Adipose tissue (tissue), 3 donors: Measurements from ENCODE around the gene KRTAP2-1. TPM values are rescaled to one million over a fixed set of nuclear protein-coding genes. Genes with fewer than 3 reads are reported as not detected.
"Not testable (repeated sequence)": the region's sequence is repeated elsewhere in the genome, so short reads cannot be mapped to it uniquely, and the experiment has no call there.

Source experiments
- H3K27ac ChIP-seq: one replicate; pipeline ENCODE4 v1.5.1; 2013; ENCODE audit warnings: low read depth, low read length
- WGBS, 3 donors: extraction: QIAGEN DNeasy Blood & Tissue Kit; methylation state at CpG; one replicate each; pipeline ENCODE4 v1.1.7; 2013; 5-methylcytosine and 5-hydroxymethylcytosine counted together
- polyA plus RNA-seq, 3 donors: library from polyadenylated mRNA; stranded (reverse); fragments of 200-250 nt; gene quantifications; one replicate each; pipeline ENCODE4 v1.2.3, GENCODE V29; 2013
- donor health status: healthy with polysubstance abuse.
- donor health status: Bipolar disorder and iron deficiency.
- donor health status: healthy.

The KRTAP2-1 gene
- polyA plus RNA-seq, 3 donors: not detected

DNA sequence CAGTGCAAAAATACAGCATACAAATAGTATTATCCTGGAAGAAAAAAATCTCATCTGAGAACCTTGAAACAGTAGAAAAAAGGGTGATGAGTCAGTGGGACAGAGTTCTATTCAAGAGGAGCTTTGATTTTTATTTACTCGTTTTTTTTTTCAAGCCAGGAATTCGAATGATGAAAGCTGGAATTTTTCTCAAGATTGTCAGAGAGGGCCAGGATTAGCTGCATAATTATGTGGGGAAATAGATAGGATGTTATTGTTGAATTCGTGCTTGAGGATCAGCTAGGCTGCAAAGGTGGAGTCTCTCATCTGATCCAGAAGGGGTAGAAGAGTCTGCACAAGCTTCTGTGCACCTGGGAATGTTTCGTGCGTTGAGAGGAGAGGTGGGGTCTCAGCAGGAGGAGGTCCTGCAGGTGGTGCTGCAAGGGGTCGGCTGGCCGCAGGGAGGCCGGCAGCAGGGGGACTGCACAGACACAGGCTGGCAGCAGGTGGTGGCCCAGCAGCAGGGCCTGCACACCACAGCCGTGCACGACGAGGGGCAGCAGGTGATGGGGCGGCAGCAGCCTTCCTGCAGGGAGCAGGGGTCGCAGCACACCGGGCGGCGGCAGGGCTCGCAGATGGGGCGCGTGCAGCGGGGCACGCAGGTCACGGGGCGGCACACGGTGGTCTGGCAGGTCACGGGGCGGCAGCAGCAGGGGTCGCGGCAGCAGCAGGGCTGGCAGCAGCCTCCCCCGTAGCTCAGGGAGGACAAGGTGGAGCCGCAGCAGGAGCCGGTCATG is 12.3 kb upstream of the KRTAP2-1 start:
- WGBS, 3 donors: 16 to 40% (median 38%) methylated on average over 9 to 10 of the region's 31 CpGs

DNA sequence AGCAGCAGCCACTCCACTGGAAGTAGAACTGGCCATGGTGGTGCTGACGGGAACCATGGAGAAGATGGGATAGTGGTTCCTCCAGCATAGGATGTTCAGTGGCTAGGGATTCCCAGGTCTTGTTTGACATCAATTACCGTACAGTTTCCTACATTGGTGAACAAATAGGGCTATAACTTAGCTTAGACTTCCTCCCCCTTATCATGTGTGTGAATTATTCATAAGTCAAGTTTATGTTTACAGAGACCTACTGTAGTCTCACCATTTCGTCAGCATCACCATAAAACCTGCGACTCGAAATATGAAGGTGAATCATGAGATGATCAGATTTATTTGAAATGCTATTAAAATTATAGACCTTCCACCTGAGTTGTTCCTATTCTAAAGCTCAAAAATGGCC is 11.6 kb upstream of the KRTAP2-1 start:
- WGBS, 3 donors: 78 to 92% (median 87%) methylated on average over 5 of the region's 5 CpGs
- no peak overlapping the region for H3K27ac ChIP-seq

More for the DNA sequence above, 12.3 kb upstream of the KRTAP2-1 start:
- H3K27ac ChIP-seq: not testable (repeated sequence)

DNA sequence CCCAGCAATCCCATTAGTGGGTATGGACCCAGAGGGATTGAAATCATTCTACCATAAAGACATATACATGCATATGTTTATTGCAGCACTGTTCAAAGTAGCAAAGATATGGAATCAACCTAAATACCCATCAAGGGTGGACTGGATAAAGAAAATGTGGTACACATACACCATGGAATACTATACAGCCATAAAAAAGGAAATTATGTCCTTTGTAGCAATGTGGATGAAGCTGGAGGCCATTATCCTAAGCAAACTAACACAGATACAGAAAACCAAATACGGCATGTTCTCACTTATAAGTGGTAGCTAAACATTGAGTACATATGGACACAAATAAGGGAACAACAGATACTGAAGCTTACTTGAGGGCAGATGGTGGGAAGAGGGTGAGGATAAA is 10.4 kb upstream of the KRTAP2-1 start:
- 91 to 97% (median 97%) methylated on average over 1 of the region's 1 CpG for WGBS, 3 donors
- no peak overlapping the region for H3K27ac ChIP-seq

DNA sequence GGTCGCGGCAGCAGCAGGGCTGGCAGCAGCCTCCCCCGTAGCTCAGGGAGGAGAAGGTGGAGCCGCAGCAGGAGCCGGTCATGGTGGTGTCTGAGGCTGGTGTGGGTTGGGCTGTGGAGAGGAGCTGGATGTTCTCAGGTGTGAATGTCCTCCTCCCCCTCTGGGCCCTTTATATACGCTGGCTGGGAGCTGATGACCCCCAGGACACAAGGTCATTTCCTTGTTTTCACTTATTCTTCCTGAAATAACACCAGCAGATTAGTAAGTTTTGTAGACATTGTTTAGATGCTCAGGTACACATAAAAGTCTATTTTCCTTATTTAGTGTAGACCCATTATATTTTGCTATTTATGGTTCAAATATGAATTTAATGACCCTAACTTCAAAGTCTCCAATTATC is 8.0 kb upstream of the KRTAP2-1 start, which contains the start of gene KRTAP2-2:
TSS of gene KRTAP2-2 (minus strand) at position 101 of the 400 bp plus-strand sequence. CDS start at position 82, 19 bp downstream.
- H3K27ac ChIP-seq: not testable (repeated sequence)
- WGBS, 3 donors: 18 to 56% (median 56%) methylated on average over 1 of the region's 6 CpGs

DNA sequence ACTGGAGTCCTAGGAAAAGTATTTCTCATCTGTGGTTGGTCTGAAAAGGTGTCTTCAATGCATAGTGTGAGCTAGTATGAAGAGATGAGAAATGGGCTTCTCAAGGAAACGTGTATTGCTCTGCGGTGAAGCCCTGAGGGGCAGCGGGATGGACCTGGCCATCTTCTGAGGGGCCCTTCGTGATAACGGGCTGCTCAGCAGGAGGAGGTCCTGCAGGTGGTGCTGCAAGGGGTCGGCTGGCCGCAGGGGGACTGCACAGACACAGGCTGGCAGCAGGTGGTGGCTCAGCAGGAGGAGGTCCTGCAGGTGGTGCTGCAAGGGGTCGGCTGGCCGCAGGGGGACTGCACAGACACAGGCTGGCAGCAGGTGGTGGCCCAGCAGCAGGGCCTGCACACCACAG is 7.4 kb upstream of the KRTAP2-1 start:
- WGBS, 3 donors: 69 to 79% (median 77%) methylated on average over 6 to 7 of the region's 9 CpGs
- H3K27ac ChIP-seq: not testable (repeated sequence)

DNA sequence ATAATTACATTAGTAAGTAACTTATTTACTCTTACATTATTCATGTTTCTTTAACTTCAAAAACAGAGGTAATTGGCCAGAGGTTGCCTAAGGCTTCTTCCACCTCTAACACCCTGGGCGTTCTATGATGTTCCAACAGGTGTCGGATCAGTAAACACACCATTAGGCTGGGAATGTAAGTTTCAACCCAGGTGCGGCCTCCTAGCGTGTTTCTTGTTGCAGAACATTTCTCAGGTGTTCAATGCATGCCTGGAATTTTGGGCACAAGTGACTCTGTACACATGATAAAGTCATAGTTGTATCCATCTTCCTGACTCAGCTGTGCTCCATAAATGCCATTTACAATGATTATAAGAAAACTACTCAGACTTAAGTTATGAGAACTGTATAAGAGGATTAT is 6.9 kb upstream of the KRTAP2-1 start:
- 64 to 89% (median 86%) methylated on average over 4 of the region's 4 CpGs for WGBS, 3 donors
- no peak overlapping the region for H3K27ac ChIP-seq

DNA sequence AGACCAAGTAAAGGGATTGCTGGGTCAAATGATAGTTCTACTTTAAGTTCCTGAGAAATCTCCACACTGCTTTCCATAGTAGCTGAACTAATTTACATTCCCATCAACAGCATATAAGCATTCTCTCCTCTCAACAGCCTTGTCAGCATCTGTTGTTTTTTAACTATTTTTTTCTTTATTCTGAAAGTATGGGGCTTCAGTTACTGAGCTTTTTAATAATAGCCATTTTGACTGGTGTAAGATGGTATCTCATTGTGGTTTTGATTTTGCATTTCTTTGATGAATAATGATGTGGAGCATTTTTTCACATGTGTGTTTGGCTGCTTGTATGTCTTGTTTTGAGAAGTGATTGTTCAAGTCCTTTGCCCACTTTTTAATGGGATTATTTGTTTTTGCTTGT is 5.5 kb upstream of the KRTAP2-1 start:
- H3K27ac ChIP-seq: no peak overlapping the region

DNA sequence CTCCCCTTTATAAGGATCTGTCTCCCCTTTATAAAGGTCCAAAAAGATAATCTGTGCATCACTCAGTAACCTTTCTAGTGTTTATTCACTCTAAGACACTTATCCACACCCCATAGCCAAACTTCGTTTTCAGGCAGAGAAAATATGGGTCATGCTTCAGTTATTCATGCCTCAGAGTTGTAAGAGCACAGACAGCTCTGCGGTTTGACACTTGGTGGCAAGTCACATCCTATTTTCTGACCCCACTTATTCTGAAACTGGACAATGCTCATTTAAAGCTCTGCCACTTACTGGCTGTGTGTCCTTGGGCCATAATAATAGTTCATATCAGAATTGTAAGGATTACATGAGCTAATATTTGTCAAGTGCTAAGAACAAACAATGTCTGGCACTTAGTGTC is 2.0 kb upstream of the KRTAP2-1 start:
- WGBS, 3 donors: 46 to 49% (median 48%) methylated on average over 2 of the region's 2 CpGs
- no peak overlapping the region for H3K27ac ChIP-seq

DNA sequence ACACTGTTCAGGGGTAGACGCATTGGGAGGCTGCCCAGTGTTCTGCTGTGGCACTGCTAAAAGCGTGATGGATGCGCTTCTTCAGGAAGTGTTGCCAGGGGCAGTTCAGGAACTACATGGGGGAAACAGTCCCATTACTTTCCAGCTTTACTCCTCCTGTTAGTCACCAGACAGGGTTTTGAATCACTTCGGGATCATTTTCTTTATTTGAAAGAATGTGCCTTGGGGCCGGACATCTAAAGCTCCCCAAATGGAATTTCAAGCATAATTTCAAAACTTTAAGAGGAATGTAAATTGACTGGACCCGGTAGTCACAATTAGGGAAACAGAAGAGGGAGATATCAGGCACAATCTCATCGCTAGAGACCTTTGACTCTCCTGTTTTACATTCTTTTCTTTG is 1.3 kb upstream of the KRTAP2-1 start:
- no peak overlapping the region for H3K27ac ChIP-seq
- WGBS, 3 donors: 53 to 70% (median 69%) methylated on average over 7 of the region's 7 CpGs

DNA sequence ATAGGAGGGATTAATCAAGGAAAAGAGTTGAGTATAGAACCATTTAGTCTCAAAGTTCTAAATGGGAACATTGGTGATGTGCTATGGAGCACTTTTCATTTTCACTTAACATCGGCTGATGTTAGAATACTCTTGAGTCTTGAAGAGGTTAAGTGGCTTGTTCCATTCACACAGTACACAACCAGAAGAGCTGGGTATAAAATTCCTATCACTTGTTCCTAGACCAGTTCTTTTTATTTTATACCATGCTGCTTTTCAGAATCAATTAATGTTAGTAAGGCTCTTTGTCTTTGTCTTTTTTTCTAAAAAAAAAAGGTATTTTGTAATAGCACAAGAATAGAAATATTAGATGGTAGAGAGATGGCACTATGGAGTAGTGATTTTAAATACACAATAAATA is 4.2 kb downstream of the KRTAP2-1 start:
- no peak overlapping the region for H3K27ac ChIP-seq
- WGBS, 3 donors: 97 to 100% (median 100%) methylated on average over 1 of the region's 1 CpG

DNA sequence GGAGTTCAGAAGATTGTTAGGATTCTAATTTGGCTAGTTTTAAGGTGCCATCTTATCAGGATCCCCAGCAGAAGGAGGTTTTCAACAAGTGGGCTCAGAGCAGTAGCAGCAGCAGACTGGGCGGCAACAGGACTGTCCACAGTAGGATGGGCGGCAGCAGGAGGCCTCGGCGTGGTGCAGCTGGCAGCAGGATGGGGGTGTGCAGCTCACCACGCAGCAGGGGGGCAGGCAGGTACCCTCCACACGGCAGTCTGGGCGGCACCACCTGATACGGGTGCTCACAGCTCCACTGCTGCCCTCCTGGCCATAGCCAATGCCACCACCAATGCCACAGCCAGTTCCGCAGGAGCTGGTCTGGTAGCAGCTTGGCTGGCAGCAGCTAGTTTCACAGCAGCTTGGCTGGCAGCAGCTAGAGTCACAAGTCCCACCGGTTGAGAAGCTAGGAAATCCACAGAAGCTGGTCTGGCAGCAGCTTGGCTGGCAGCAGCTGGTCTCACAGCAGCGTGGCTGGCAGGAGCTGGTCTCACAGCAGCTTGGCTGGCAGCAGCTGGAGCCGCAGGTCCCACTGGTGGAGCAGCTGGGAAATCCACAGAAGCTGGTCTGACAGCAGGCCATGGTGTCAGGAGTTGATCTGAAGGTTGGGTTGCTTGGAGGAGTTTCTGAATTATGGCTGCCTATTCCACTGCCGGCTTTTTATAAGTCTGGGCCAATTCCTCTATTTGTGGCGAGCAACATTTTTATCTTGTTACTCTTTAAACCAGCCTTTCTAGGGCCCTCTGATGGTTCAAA is 6.1 kb downstream of the KRTAP2-1 start, which contains the start of gene KRTAP1-1:
TSS of gene KRTAP1-1 (minus strand) at position 668 of the 789 bp plus-strand sequence. CDS start at position 615, 53 bp downstream.
- H3K27ac ChIP-seq: not testable (repeated sequence)
- 58 to 84% (median 73%) methylated on average over 13 to 14 of the region's 14 CpGs for WGBS, 3 donors

DNA sequence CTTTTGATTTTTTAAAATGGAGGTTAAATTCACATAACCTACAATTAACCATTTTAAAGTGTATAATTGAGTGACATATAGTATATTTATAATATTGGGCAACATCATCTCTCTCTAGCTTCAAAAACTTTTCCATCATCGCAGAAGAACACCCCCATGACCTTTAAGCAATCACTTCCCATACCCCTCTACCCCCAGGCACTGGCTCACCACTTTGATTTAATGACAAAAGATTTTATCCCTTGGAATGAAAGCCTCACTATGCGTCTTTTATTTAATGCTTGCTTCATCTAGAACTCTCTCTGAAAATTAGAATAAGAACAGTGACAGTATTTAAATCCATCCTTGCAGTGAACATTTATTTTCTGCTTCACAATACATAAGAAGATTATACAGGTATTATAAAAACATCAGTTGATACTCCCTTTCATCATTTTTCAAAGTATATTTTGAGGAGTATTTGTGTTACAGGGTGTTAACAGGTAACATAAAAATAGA is 9.2 kb downstream of the KRTAP2-1 start:
- 72 to 84% (median 81%) methylated on average over 2 of the region's 2 CpGs for WGBS, 3 donors
- H3K27ac ChIP-seq: no peak overlapping the region

DNA sequence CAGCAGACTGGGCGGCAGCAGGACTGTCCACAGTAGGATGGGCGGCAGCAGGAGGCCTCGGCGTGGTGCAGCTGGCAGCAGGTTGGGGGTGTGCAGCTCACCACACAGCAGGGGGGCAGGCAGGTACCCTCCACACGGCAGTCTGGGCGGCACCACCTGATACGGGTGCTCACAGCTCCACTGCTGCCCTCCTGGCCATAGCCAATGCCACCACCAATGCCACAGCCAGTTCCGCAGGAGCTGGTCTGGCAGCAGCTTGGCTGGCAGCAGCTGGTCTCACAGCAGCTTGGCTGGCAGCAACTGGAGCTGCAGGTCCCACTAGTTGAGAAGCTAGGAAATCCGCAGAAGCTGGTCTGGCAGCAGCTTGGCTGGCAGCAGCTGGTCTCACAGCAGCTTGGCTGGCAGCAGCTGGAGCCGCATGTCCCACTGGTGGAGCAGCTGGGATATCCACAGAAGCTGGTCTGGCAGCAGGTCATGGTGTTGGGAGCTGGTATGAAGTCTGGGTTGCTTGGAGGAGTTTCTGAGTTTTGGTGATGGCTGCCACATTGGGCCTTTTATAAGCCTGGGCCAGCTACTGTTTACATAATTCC is 12.7 kb downstream of the KRTAP2-1 start, which contains the start of gene KRTAP1-3:
TSS of gene KRTAP1-3 (minus strand) at position 529 of the 590 bp plus-strand sequence. CDS start at position 476, 53 bp downstream.
- WGBS, 3 donors: 75 to 87% (median 85%) methylated on average over 8 to 10 of the region's 10 CpGs
- not testable (repeated sequence) for H3K27ac ChIP-seq

DNA sequence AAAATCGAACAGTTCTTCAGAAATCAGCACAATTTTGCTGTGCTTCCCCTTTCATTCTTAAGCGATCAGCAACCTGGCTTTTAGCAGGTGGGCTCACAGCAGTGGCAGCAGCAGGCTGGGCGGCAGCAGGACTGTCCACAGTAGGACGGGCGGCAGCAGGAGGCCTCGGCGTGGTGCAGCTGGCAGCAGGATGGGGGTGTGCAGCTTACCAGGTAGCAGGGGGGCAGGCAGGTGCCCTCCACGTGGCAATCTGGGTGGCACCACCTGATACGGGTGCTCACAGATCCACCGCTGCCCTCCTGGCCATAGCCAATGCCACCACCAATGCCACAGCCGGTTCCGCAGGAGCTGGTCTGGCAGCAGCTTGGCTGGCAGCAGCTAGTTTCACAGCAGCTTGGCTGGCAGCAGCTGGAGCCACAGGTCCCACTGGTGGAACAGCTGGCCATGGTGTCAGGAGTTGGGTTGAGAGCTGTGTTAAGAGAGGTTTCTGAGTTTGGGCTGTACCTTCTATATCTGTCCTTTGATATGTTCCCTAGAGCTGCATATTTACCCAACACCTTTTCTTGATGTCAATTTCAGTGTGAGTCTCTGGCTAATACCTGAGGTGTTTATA is 17.4 kb downstream of the KRTAP2-1 start, which contains the start of gene KRTAP1-4:
TSS of gene KRTAP1-4 (minus strand) at position 563 of the 613 bp plus-strand sequence. CDS start at position 446, 117 bp downstream.
- no peak within 1 kb of the TSS for H3K27ac ChIP-seq
- WGBS, 3 donors: 83 to 86% (median 83%) methylated on average over 12 of the region's 12 CpGs

DNA sequence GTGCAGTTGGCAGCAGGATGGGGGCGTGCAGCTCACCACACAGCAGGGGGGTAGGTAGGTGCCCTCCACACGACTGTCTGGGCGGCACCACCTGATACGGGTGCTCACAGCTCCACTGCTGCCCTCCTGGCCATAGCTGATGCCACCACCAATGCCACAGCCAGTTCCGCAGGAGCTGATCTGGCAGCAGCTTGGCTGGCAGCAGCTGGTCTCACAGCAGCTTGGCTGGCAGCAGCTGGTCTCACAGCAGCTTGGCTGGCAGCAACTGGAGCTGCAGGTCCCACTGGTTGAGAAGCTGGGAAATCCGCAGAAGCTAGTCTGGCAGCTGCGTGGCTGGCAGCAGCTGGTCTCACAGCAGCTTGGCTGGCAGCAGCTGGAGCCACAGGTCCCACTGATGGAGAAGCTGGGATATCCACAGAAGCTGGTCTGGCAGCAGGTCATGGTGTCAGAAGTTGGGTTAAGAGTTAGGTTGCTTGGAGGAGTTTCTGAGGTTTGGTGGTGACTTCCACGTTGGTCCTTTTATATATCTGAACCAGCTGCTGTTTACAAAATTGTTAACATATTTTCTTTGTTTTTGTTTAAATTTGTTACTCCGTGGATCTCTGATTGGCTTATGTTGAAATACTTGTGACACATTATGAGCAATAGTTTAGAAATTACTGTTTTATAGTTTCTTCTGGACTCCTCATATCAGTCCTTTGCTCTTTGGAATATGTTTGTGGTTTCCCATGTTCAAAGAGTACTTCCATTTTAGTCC is 20.2 kb downstream of the KRTAP2-1 start, which contains the start of gene KRTAP1-5:
TSS of gene KRTAP1-5 (minus strand) at position 494 of the 757 bp plus-strand sequence. CDS start at position 441, 53 bp downstream.
- H3K27ac ChIP-seq: no peak within 1 kb of the TSS
- 62 to 83% (median 81%) methylated on average over 9 of the region's 9 CpGs for WGBS, 3 donors

DNA sequence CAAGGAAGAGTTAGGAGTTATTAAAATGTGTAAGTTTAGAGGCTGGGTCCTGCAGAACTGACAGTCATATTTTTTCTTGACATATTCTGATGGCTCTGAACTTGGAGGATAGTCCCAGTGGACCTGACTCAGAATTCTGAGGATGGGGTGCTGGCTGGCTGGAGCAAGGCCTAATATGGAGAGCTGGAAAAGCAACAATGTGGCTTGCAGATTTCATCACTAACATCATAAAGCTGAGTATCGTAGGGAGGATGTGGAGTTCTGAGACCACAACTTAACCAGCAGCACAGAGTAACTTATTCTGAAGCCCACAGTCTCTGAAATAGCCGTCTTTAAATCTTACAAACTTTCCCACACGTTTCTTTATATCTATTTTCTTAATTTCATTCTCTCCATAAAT is 22.4 kb downstream of the KRTAP2-1 start:
- no peak overlapping the region for H3K27ac ChIP-seq
- WGBS, 3 donors: 60 to 77% (median 76%) methylated on average over 3 of the region's 3 CpGs

DNA sequence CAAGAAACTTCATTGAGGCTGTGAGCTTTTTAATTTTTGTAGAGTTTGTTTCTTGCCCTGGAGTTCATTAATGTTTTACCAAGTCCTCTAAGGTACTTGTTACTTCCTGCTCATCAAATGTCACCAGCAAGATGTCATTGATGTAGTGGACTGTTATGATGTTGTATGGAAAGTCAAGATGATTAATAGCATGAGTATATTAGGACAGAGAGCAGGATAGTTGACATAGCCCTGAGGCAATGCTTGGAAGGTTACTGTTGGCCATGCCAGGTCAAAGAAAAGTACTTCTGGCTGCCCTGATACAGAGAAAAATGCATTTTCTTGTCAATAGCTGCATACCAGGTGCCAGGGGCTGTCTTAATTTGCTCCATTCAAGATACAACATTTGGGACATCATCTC is 26.8 kb downstream of the KRTAP2-1 start:
- no peak overlapping the region for H3K27ac ChIP-seq
